Measurements from ENCODE around the gene KIRREL2. TPM values are rescaled to one million over a fixed set of nuclear protein-coding genes. Genes with fewer than 3 reads are reported as not detected.

The KIRREL2 gene
- total RNA-seq, 2 experiments from 2014 or later = 1.4 to 2.2 TPM

DNA sequence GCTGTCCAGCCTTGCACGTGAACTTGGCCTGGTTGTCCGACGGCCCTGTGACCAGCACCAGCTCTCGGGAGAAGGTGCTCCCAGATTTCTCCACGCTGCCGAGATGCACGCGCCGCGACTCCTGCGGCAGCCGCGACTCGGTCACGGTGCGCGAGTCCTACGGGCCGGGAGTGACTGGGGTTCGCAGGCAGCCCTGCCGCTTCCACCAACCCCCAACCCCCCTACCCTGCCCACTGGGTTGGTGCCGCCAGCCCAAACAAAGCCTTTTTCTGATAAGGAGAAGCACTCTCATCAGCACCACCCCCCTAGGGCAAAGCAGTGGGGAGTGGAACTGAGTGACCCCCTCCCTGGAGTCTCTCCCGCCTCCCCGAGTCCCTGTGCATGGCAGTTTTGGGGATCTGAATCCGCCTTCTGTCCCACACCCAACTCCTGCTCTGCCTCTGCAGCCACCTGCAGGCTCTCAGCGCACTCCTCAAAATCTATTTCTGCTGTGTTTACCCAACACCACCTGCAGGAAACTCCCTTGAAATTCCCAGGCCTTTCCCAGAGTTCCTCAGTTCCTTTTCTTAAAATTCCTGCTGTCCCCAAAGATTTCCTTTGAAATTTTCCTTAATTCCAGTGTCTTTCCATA, 10.6 kb upstream of the KIRREL2 start:
- no TSS peak for BruUV-seq (replicated peaks)
- intact Hi-C loops (cut with micrococcal nuclease; ENCODE audit: unreplicated experiment) = no loop called here
- no peaks in the 10 kb centered on the region for H4K20me1 ChIP-seq (ENCODE audit: insufficient read depth, low read length)
- no peaks in the 10 kb centered on the region for H3K36me3 ChIP-seq (ENCODE audit: insufficient read depth, low read length)
- no peak overlapping the region for H3K4me3 ChIP-seq (ENCODE audit: low read depth, low read length, poor library complexity, severe bottlenecking)
- no peak overlapping the region for H3K4me2 ChIP-seq (ENCODE audit: low read length)
- TF ChIP-seq CTCF (conservative IDR thresholded peaks at IDR 0.05; ENCODE audit: low read length) = no peak
- no peak overlapping the region for H3K27ac ChIP-seq (ENCODE audit: low read depth, low read length, poor library complexity, severe bottlenecking)
- H3K9me2 ChIP-seq (ENCODE audit: insufficient read depth, low read length) = no peaks in the 10 kb centered on the region
- ChIA-PET POLR2A (no interaction called here), CTCF (ENCODE audit: unreplicated experiment) (no interaction called here)
- H2AFZ ChIP-seq (ENCODE audit: low read length) = no peak overlapping the region
- no peaks in the 10 kb centered on the region for H3K9me3 ChIP-seq (ENCODE audit: low read length)
- H3K4me1 ChIP-seq (ENCODE audit: insufficient read depth, low read length, poor library complexity, severe bottlenecking) = no peaks in the 10 kb centered on the region
- no peak for DNase-seq (ENCODE audit: low spot score)
- H3K79me2 ChIP-seq (ENCODE audit: insufficient read depth, low read depth, low read length) = no peaks in the 10 kb centered on the region

GRCh38 chr19:35847911-35848310, 8.8 kb upstream of the KIRREL2 start:
- ChIA-PET POLR2A (no interaction called here), CTCF (ENCODE audit: unreplicated experiment) (no interaction called here)
- Histone ChIP-seq H3K9me3 (ENCODE audit: low read length) (no peaks in the 10 kb centered on the region), H3K36me3 (ENCODE audit: insufficient read depth, low read length) (no peaks in the 10 kb centered on the region), H3K4me1 (ENCODE audit: insufficient read depth, low read length, poor library complexity, severe bottlenecking) (no peaks in the 10 kb centered on the region), H3K4me2 (ENCODE audit: low read length) (no peak overlapping the region), H4K20me1 (ENCODE audit: insufficient read depth, low read length) (no peaks in the 10 kb centered on the region), H3K9me2 (ENCODE audit: insufficient read depth, low read length) (no peaks in the 10 kb centered on the region), H3K4me3 (ENCODE audit: low read depth, low read length, poor library complexity, severe bottlenecking) (no peak overlapping the region), H3K27ac (ENCODE audit: low read depth, low read length, poor library complexity, severe bottlenecking) (no peak overlapping the region), H2AFZ (ENCODE audit: low read length) (no peak overlapping the region), H3K79me2 (ENCODE audit: insufficient read depth, low read depth, low read length) (no peaks in the 10 kb centered on the region)
- no TSS peak for BruUV-seq (replicated peaks)
- DNase-seq (ENCODE audit: low spot score) = no peak
- intact Hi-C loops (cut with micrococcal nuclease; ENCODE audit: unreplicated experiment) = no loop called here
- TF ChIP-seq EZH2phosphoT487 (IDR thresholded peaks at IDR 0.05; ENCODE audit: borderline replicate concordance, low read depth, low read length) = no peak
- TF ChIP-seq CTCF (conservative IDR thresholded peaks at IDR 0.05; ENCODE audit: low read length) = no peak

GRCh38 chr19:35848486-35848885, 8.2 kb upstream of the KIRREL2 start:
- Histone ChIP-seq H3K79me2 (ENCODE audit: insufficient read depth, low read depth, low read length) (no peaks in the 10 kb centered on the region), H3K4me1 (ENCODE audit: insufficient read depth, low read length, poor library complexity, severe bottlenecking) (no peaks in the 10 kb centered on the region), H3K27ac (ENCODE audit: low read depth, low read length, poor library complexity, severe bottlenecking) (no peak overlapping the region), H3K4me3 (ENCODE audit: low read depth, low read length, poor library complexity, severe bottlenecking) (no peak overlapping the region), H3K9me2 (ENCODE audit: insufficient read depth, low read length) (no peaks in the 10 kb centered on the region), H3K4me2 (ENCODE audit: low read length) (no peak overlapping the region), H2AFZ (ENCODE audit: low read length) (no peak overlapping the region), H3K9me3 (ENCODE audit: low read length) (no peaks in the 10 kb centered on the region), H4K20me1 (ENCODE audit: insufficient read depth, low read length) (no peaks in the 10 kb centered on the region), H3K36me3 (ENCODE audit: insufficient read depth, low read length) (no peaks in the 10 kb centered on the region)
- no TSS peak for BruUV-seq (replicated peaks)
- no peak for DNase-seq (ENCODE audit: low spot score)
- intact Hi-C loops (cut with micrococcal nuclease; ENCODE audit: unreplicated experiment) = no loop called here
- no peak for TF ChIP-seq CTCF (conservative IDR thresholded peaks at IDR 0.05; ENCODE audit: low read length)
- CTCF ChIA-PET (ENCODE audit: unreplicated experiment) = no interaction called here
- POLR2A ChIA-PET = no interaction called here

All from OCI-LY7 (cell line).